ENCODE data around the gene OR5C1. TPM values are rescaled to one million over a fixed set of nuclear protein-coding genes. Genes with fewer than 3 reads are reported as not detected.

OR5C1 gene
- total and polyA plus RNA-seq, 2 of the 13 experiments (the other 11 are each of a cell fraction or from before 2014, with no cell fraction given), result not detected

DNA sequence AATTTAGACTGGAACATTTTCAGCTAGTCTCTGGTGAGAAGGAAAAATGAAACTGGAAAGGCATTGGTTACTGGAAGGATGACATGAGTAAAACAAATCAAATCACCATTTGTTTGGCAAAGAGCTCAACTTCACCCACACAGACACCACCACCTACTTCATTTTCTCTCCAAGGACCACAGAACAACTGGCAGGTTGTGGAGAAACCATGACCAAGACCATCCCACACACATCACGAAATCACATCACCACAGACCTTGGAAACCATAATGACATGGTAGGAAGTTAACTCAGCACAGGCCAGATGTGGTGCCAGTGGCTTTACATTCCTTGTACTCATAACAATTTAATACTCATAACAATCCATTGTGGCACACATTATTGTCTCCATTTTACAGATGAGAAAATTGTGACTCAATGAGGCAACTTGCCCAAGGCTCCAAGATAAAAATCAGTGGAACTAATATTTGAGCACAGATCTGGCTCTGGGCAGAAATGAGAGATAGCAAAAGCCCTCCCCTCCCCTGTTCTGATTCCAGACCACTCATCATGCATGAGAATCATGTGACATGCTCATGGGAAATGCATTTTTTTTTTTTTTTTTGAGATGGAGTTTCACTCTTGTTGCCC, 18.7 kb downstream of the OR5C1 start (continued):
- TF ChIP-seq, protein P1, sequence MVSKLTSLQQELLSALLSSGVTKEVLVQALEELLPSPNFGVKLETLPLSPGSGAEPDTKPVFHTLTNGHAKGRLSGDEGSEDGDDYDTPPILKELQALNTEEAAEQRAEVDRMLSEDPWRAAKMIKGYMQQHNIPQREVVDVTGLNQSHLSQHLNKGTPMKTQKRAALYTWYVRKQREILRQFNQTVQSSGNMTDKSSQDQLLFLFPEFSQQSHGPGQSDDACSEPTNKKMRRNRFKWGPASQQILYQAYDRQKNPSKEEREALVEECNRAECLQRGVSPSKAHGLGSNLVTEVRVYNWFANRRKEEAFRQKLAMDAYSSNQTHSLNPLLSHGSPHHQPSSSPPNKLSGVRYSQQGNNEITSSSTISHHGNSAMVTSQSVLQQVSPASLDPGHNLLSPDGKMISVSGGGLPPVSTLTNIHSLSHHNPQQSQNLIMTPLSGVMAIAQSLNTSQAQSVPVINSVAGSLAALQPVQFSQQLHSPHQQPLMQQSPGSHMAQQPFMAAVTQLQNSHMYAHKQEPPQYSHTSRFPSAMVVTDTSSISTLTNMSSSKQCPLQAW (CRISPR knock-in tag; IDR thresholded peaks at IDR 0.05), result no peak
- TF ChIP-seq, protein P2, sequence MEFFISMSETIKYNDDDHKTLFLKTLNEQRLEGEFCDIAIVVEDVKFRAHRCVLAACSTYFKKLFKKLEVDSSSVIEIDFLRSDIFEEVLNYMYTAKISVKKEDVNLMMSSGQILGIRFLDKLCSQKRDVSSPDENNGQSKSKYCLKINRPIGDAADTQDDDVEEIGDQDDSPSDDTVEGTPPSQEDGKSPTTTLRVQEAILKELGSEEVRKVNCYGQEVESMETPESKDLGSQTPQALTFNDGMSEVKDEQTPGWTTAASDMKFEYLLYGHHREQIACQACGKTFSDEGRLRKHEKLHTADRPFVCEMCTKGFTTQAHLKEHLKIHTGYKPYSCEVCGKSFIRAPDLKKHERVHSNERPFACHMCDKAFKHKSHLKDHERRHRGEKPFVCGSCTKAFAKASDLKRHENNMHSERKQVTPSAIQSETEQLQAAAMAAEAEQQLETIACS (CRISPR knock-in tag; IDR thresholded peaks at IDR 0.05), result no peak

- BruUV-seq (replicated peaks), result no TSS peak
- H3K27ac ChIP-seq (ENCODE audit: extremely low read length, insufficient read depth, low read length), result no peak overlapping the region
- intact Hi-C loops (cut with micrococcal nuclease; ENCODE audit: unreplicated experiment), result no loop called here
- no peak for TF ChIP-seq ZBED4 (CRISPR knock-in tag; IDR thresholded peaks at IDR 0.05; ENCODE audit: borderline replicate concordance)
- no peak for TF ChIP-seq POGZ (CRISPR knock-in tag; IDR thresholded peaks at IDR 0.05)
- TF ChIP-seq SMAD9 (CRISPR knock-in tag; IDR thresholded peaks at IDR 0.05), result no peak
- TF ChIP-seq SAFB2 (CRISPR knock-in tag; IDR thresholded peaks at IDR 0.05; ENCODE audit: borderline replicate concordance, low read depth), result no peak
- TF ChIP-seq TERF1 (CRISPR knock-in tag; IDR thresholded peaks at IDR 0.05), result no peak
- TF ChIP-seq ETV6 (CRISPR knock-in tag; conservative IDR thresholded peaks at IDR 0.05), result no peak
- TF ChIP-seq ZNF225 (CRISPR knock-in tag; IDR thresholded peaks at IDR 0.05), result no peak
- TF ChIP-seq, protein P3, sequence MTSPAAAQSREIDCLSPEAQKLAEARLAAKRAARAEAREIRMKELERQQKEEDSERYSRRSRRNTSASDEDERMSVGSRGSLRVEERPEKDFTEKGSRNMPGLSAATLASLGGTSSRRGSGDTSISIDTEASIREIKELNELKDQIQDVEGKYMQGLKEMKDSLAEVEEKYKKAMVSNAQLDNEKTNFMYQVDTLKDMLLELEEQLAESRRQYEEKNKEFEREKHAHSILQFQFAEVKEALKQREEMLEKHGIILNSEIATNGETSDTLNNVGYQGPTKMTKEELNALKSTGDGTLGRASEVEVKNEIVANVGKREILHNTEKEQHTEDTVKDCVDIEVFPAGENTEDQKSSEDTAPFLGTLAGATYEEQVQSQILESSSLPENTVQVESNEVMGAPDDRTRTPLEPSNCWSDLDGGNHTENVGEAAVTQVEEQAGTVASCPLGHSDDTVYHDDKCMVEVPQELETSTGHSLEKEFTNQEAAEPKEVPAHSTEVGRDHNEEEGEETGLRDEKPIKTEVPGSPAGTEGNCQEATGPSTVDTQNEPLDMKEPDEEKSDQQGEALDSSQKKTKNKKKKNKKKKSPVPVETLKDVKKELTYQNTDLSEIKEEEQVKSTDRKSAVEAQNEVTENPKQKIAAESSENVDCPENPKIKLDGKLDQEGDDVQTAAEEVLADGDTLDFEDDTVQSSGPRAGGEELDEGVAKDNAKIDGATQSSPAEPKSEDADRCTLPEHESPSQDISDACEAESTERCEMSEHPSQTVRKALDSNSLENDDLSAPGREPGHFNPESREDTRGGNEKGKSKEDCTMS (CRISPR knock-in tag; conservative IDR thresholded peaks at IDR 0.05), result no peak
These were observed 19.4 kb downstream of the OR5C1 start for GRCh38 chr9:122808141-122808540.

More at GRCh38 chr9:122808141-122808540, 19.4 kb downstream of the OR5C1 start:
- H3K4me1 ChIP-seq (ENCODE audit: insufficient read depth, low read length), result peaks cover 16% of the 10 kb centered on the region; the same call in 1 of the 2 replicates
- FAIRE-seq, result no peak
- WGBS (ENCODE audit: low lambda C conversion rate), result 74% methylated on average over 3 of the region's 3 CpGs
- in situ Hi-C loops (cut with HindIII; ENCODE audit: extremely low pct_ligation_motif_present, low pct_unique_long_range_greater_than_20kb), result loop anchor here (10.0 to 25.0 kb wide), 2 partner anchors 303 to 446 kb away; partner anchors contain the start of gene PTGS1
- no peaks in the 10 kb centered on the region for H3K9me3 ChIP-seq (ENCODE audit: low read length)
- no peaks in the 10 kb centered on the region for H4K20me1 ChIP-seq (ENCODE audit: insufficient read depth, low read length)
- DNase-seq (ENCODE audit: low spot score), result no peak
- H2AFZ ChIP-seq (ENCODE audit: low read length), result no peak overlapping the region
- H3K36me3 ChIP-seq (replicated peaks in 1 of 2; ENCODE audit: control insufficient read depth in 1 of 2, insufficient read depth in 2 of 2, low read length in 2 of 2), result no peaks in the 10 kb centered on the region
- ChIA-PET POLR2A (no interaction called here), CTCF (ENCODE audit: low intra/inter-chr PET ratio, low total read pairs) (interaction anchor here (0.8 kb wide), 1 partner anchor 343 kb away, joined by 3 read pairs; no protein-coding TSS in a partner anchor)
- no peak overlapping the region for H3K4me3 ChIP-seq (replicated peaks in 1 of 3; ENCODE audit: insufficient read depth in 1 of 3, low read depth in 2 of 3, low read length in 3 of 3)
- no peak overlapping the region for H3K9ac ChIP-seq (ENCODE audit: insufficient read depth, low read depth, low read length)
- no peak overlapping the region for H3K4me2 ChIP-seq (ENCODE audit: low read depth, low read length)
- ATAC-seq, result no peak
- H3K27me3 ChIP-seq (ENCODE audit: control insufficient read depth in 1 of 2, insufficient read depth in 2 of 2, low read length in 2 of 2), result no peaks in the 10 kb centered on the region
- no peaks in the 10 kb centered on the region for H3K79me2 ChIP-seq (ENCODE audit: insufficient read depth, low read length)
